ENCODE results near the gene SSB.
A peak's percentile ranks its signal among the peaks of the same experiment; 100 is the strongest.

The SSB gene

GRCh38 chr2:169828141-169828811 lies 29.6 kb downstream of the SSB start:
- Histone ChIP-seq H3K27ac (ENCODE audit: low read depth, low read length, poor library complexity, severe bottlenecking) (peak overlapping the region; percentile 9), H3K9ac (ENCODE audit: low read length) (peak overlapping the region; percentile 76), H3K79me2 (ENCODE audit: insufficient read depth, low read length) (peaks cover 38% of the 10 kb centered on the region), H3K9me2 (ENCODE audit: low read depth, low read length) (no peaks in the 10 kb centered on the region), H2AFZ (ENCODE audit: low read length) (no peak overlapping the region), H4K20me1 (ENCODE audit: insufficient read depth, low read length) (no peaks in the 10 kb centered on the region), H3K4me2 (ENCODE audit: low read length) (peak overlapping the region; percentile 71), H3K4me1 (ENCODE audit: insufficient read depth, low read length, severe bottlenecking) (peaks cover 32% of the 10 kb centered on the region), H3K9me3 (ENCODE audit: low read length) (no peaks in the 10 kb centered on the region), H3K27me3 (ENCODE audit: insufficient read depth, low read length) (no peaks in the 10 kb centered on the region), H3K4me3 (ENCODE audit: low read depth, low read length, poor library complexity, severe bottlenecking) (peak overlapping the region; percentile 93), H3K36me3 (ENCODE audit: insufficient read depth, low read length) (no peaks in the 10 kb centered on the region), H3F3A (ENCODE audit: insufficient read depth, low read length) (no peaks in the 10 kb centered on the region)
- TF ChIP-seq CTCF (IDR thresholded peaks at IDR 0.05; ENCODE audit: low read length), result no peak
- TF ChIP-seq EZH2 (IDR thresholded peaks at IDR 0.05; ENCODE audit: borderline replicate concordance, low read length), result no peak

- TF ChIP-seq CTCF (IDR thresholded peaks at IDR 0.05; ENCODE audit: low read length) (no peak), EZH2 (IDR thresholded peaks at IDR 0.05; ENCODE audit: borderline replicate concordance, low read length) (no peak)
- H3F3A ChIP-seq (ENCODE audit: insufficient read depth, low read length), result no peaks in the 10 kb centered on the region
- no peak overlapping the region for H3K27ac ChIP-seq (ENCODE audit: low read depth, low read length, poor library complexity, severe bottlenecking)
- H3K9me3 ChIP-seq (ENCODE audit: low read length), result no peaks in the 10 kb centered on the region
- no peaks in the 10 kb centered on the region for H3K4me1 ChIP-seq (ENCODE audit: insufficient read depth, low read length, severe bottlenecking)
- H3K4me3 ChIP-seq (ENCODE audit: low read depth, low read length, poor library complexity, severe bottlenecking), result no peak overlapping the region
- no peaks in the 10 kb centered on the region for H3K27me3 ChIP-seq (ENCODE audit: insufficient read depth, low read length)
- no peak overlapping the region for H3K4me2 ChIP-seq (ENCODE audit: low read length)
- no peak overlapping the region for H3K9ac ChIP-seq (ENCODE audit: low read length)
- no peaks in the 10 kb centered on the region for H4K20me1 ChIP-seq (ENCODE audit: insufficient read depth, low read length)
- no peaks in the 10 kb centered on the region for H3K36me3 ChIP-seq (ENCODE audit: insufficient read depth, low read length)
- H3K9me2 ChIP-seq (ENCODE audit: low read depth, low read length), result no peaks in the 10 kb centered on the region
- peaks cover 39% of the 10 kb centered on the region for H3K79me2 ChIP-seq (ENCODE audit: insufficient read depth, low read length)
- no peak overlapping the region for H2AFZ ChIP-seq (ENCODE audit: low read length)
These were observed 35.7 kb downstream of the SSB start for GRCh38 chr2:169834401-169834800.

GRCh38 chr2:169838743-169839489 lies 40.2 kb downstream of the SSB start:
- Histone ChIP-seq H4K20me1 (ENCODE audit: insufficient read depth, low read length) (no peaks in the 10 kb centered on the region), H3K9me2 (ENCODE audit: low read depth, low read length) (no peaks in the 10 kb centered on the region), H3K36me3 (ENCODE audit: insufficient read depth, low read length) (no peaks in the 10 kb centered on the region), H3K4me3 (ENCODE audit: low read depth, low read length, poor library complexity, severe bottlenecking) (no peak overlapping the region), H3K9me3 (ENCODE audit: low read length) (no peaks in the 10 kb centered on the region), H3F3A (ENCODE audit: insufficient read depth, low read length) (no peaks in the 10 kb centered on the region), H3K4me1 (ENCODE audit: insufficient read depth, low read length, severe bottlenecking) (no peaks in the 10 kb centered on the region), H2AFZ (ENCODE audit: low read length) (no peak overlapping the region), H3K9ac (ENCODE audit: low read length) (no peak overlapping the region), H3K27ac (ENCODE audit: low read depth, low read length, poor library complexity, severe bottlenecking) (no peak overlapping the region), H3K4me2 (ENCODE audit: low read length) (no peak overlapping the region), H3K27me3 (ENCODE audit: insufficient read depth, low read length) (no peaks in the 10 kb centered on the region), H3K79me2 (ENCODE audit: insufficient read depth, low read length) (peaks cover 19% of the 10 kb centered on the region)
- no peak for TF ChIP-seq CTCF (IDR thresholded peaks at IDR 0.05; ENCODE audit: low read length)
- TF ChIP-seq EZH2 (IDR thresholded peaks at IDR 0.05; ENCODE audit: borderline replicate concordance, low read length), result no peak
